ENCODE data around the gene PRDM13. TPM values are rescaled to one million over a fixed set of nuclear protein-coding genes. Genes with fewer than 3 reads are reported as not detected.

The PRDM13 gene
- total and polyA plus RNA-seq, 10 of the 15 experiments (the other 5 are each of a cell fraction or from before 2014, with no cell fraction given): 0.02 to 0.15 (median 0.03) TPM; not detected in 6

DNA sequence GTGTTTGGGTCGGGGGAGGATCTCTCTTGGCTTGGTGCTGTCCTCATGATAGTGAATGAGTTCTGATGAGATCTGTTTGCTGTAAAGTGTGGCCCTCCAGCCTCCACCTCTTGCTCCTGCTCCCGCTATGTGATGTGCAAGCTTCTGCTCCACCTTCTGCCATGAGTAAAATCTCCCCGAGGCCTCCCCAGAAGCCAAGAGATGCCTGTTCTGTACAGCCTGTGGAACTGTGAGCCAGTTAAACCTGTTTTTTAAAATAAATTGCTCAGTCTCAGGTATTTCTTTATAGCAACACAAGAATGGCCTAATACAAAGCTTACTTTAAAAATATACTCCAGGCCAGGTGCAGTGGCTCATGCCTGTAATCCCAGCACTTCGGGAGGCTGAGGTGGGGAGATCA, 26.9 kb upstream of the PRDM13 start (continued):
- no peak for TF ChIP-seq REST (IDR thresholded peaks at IDR 0.05; ENCODE audit: low read depth, low read length)
- no peak for TF ChIP-seq SMAD1 (IDR thresholded peaks at IDR 0.05; ENCODE audit: low read depth, partially characterized antibody)
- TF ChIP-seq CBFB (IDR thresholded peaks at IDR 0.05; ENCODE audit: low read depth): no peak
- TF ChIP-seq HDAC6 (IDR thresholded peaks at IDR 0.05; ENCODE audit: unreplicated experiment): no peak
- TF ChIP-seq ZNF687 (IDR thresholded peaks at IDR 0.05): no peak

All from GM12878 (cell line).